CD8-positive, alpha-beta memory T cell (primary cell): ENCODE results near the gene RILP. TPM values are rescaled to one million over a fixed set of nuclear protein-coding genes. Genes with fewer than 3 reads are reported as not detected.
A peak's percentile ranks its signal among the peaks of the same experiment; 100 is the strongest.
"Not testable (repeated sequence)": the region's sequence is repeated elsewhere in the genome, so short reads cannot be mapped to it uniquely, and the experiment has no call there.

Source experiments
- CTCF ChIA-PET: fragments of 350-600 bp; sonication (Branson Sonifier 250); formaldehyde crosslinking; loops from one replicate; lab custom pipeline; 2021; ENCODE audit warnings: antibody characterized with exemption; lab: Charles Lee
- POLR2A ChIA-PET: fragments of 350-600 bp; sonication (Branson Sonifier 250); formaldehyde crosslinking; loops from one replicate; lab custom pipeline; 2021; ENCODE audit warnings: antibody characterized with exemption; lab: Charles Lee
- DNase-seq, 5 donors: peaks; one replicate each; pipeline versions ENCODE4 v3.0.0 to v3.0.0-alpha.2; 2020 to 2022; ENCODE audit warnings: mixed read lengths in 1 of 5
- H3K27ac ChIP-seq: one replicate; pipeline ENCODE4 v1.7.0; 2013; ENCODE audit warnings: low read depth, mild to moderate bottlenecking, low read length, moderate library complexity
- H3K27me3 ChIP-seq: 2 replicates; pipeline ENCODE4 v1.7.0; 2013; ENCODE audit warnings: low read length, mild to moderate bottlenecking; ENCODE audit not compliant: insufficient read depth, poor library complexity, severe bottlenecking
- H3K36me3 ChIP-seq: 2 replicates; pipeline ENCODE4 v1.7.0; 2013; ENCODE audit warnings: mild to moderate bottlenecking, low read length, moderate library complexity; ENCODE audit not compliant: insufficient read depth
- H3K4me1 ChIP-seq: 2 replicates; pipeline ENCODE4 v1.7.0; 2013; ENCODE audit warnings: mild to moderate bottlenecking, low read length, moderate library complexity; ENCODE audit not compliant: insufficient read depth
- H3K4me3 ChIP-seq: 2 replicates; pipeline ENCODE4 v1.7.0; 2013; ENCODE audit warnings: mild to moderate bottlenecking, low read length
- H3K9me3 ChIP-seq: 2 replicates; pipeline ENCODE4 v1.7.0; 2013; ENCODE audit warnings: mild to moderate bottlenecking, low read length
- H3K27ac Mint-ChIP-seq, 8 donors: one replicate each; pipeline ENCODE4 v1.8.0; 2020 to 2021; ENCODE audit warnings: mixed read lengths in 8 of 8, mild to moderate bottlenecking in 6 of 8, inconsistent platforms in 3 of 8, moderate library complexity in 3 of 8
- H3K27me3 Mint-ChIP-seq, 2 donors: one replicate each; pipeline ENCODE4 v1.8.0; 2020 to 2021; ENCODE audit warnings: mixed read lengths in 2 of 2, mild to moderate bottlenecking in 1 of 2, moderate library complexity in 1 of 2
- H3K36me3 Mint-ChIP-seq, 3 donors: one replicate each; pipeline ENCODE4 v1.8.0; 2020 to 2021; ENCODE audit warnings: mixed read lengths in 3 of 3, inconsistent platforms in 1 of 3, mild to moderate bottlenecking in 1 of 3
- H3K4me1 Mint-ChIP-seq, 3 donors: one replicate each; pipeline ENCODE4 v1.8.0; 2020 to 2021; ENCODE audit warnings: mixed read lengths in 3 of 3, inconsistent platforms in 1 of 3, mild to moderate bottlenecking in 1 of 3
- H3K4me3 Mint-ChIP-seq, 7 donors: one replicate each; pipeline ENCODE4 v1.8.0; 2020 to 2021; ENCODE audit warnings: mixed read lengths in 7 of 7, mild to moderate bottlenecking in 6 of 7, moderate library complexity in 4 of 7, inconsistent platforms in 2 of 7
- H3K9me3 Mint-ChIP-seq, 5 donors: one replicate each; pipeline ENCODE4 v1.8.0; 2020 to 2022; ENCODE audit warnings: mixed read lengths in 5 of 5, mild to moderate bottlenecking in 3 of 5, moderate library complexity in 2 of 5, inconsistent platforms in 1 of 5
- polyA plus RNA-seq: library from polyadenylated mRNA; unstranded; fragments of 300-500 nt; fragmentation: Illumina TruSeq; gene quantifications from one replicate; pipeline ENCODE4 v1.2.3, GENCODE V29; 2021
- total RNA-seq, 2 experiments: library from RNA; stranded (reverse); gene quantifications; one replicate each; pipeline ENCODE4 v1.2.3, GENCODE V29; 2021

The RILP gene
- total and polyA plus RNA-seq, 3 experiments from 2014 or later = 2.1 to 3.7 (median 3.0) TPM

- H3K9me3 Mint-ChIP-seq = no peaks in the 10 kb centered on the region
- CTCF ChIA-PET = interaction anchor here (0.9 to 1.9 kb wide), 4 partner anchors 11 to 55 kb away, joined by 3 to 6 read pairs (median 4); partner anchors contain the start of genes RILP and SLC43A2
- Histone ChIP-seq H3K27ac (peak within 1 kb of the TSS; percentile 94), H3K27me3 (no peaks in the 10 kb centered on the region), H3K9me3 (no peaks in the 10 kb centered on the region), H3K4me1 (peaks cover 24% of the 10 kb centered on the region), H3K36me3 (peaks cover 31% of the 10 kb centered on the region), H3K4me3 (peak within 1 kb of the TSS; percentile 80)
- peak within 1 kb of the TSS; percentile 85 to 100 (median 99) for H3K27ac Mint-ChIP-seq
- POLR2A ChIA-PET = interaction anchor here (0.5 to 2.1 kb wide), 11 partner anchors 9 to 196 kb away, joined by 3 to 26 read pairs (median 3); partner anchors contain the start of genes RILP and WDR81
- H3K36me3 Mint-ChIP-seq = peaks cover 15 to 47% (median 22%) of the 10 kb centered on the region in 3 donors
- DNase-seq = peak; percentile 97 to 99 (median 97)
- H3K4me3 Mint-ChIP-seq = peak within 1 kb of the TSS; percentile 91 to 100 (median 99)
- no peaks in the 10 kb centered on the region for H3K27me3 Mint-ChIP-seq
- peaks cover 38 to 53% (median 47%) of the 10 kb centered on the region in 3 donors for H3K4me1 Mint-ChIP-seq
Observed at GRCh38 chr17:1684378-1685189, 34.9 kb upstream of the RILP start, which contains the start of gene PRPF8. Gene PRPF8, minus strand, starts transcription at chr17:1684867. Its CDS starts 296 bp downstream, at chr17:1684571.

GRCh38 chr17:1683459-1683858 is 33.8 kb upstream of the RILP start:
- Mint-ChIP-seq H3K4me3 (peak overlapping the region; percentile 91 to 100 (median 99)), H3K4me1 (peaks cover 39 to 54% (median 47%) of the 10 kb centered on the region in 3 donors), H3K27me3 (no peaks in the 10 kb centered on the region), H3K9me3 (no peaks in the 10 kb centered on the region), H3K36me3 (peaks cover 19 to 58% (median 29%) of the 10 kb centered on the region in 3 donors), H3K27ac (peak overlapping the region; percentile 85 to 100 (median 99))
- H3K27ac ChIP-seq = peak overlapping the region; percentile 94
- ChIA-PET POLR2A (interaction anchor here (0.7 to 2.1 kb wide), 7 partner anchors 11 to 146 kb away, joined by 3 to 26 read pairs (median 3); partner anchors contain the start of gene WDR81), CTCF (interaction anchor here (0.9 to 1.6 kb wide), 2 partner anchors 9 to 14 kb away, joined by 3 to 4 read pairs; no protein-coding TSS in a partner anchor)
- no peaks in the 10 kb centered on the region for H3K9me3 ChIP-seq
- H3K4me1 ChIP-seq = peaks cover 24% of the 10 kb centered on the region
- DNase-seq = no peak
- peak overlapping the region; percentile 80 for H3K4me3 ChIP-seq
- no peaks in the 10 kb centered on the region for H3K27me3 ChIP-seq
- H3K36me3 ChIP-seq = peaks cover 42% of the 10 kb centered on the region

GRCh38 chr17:1676401-1676800 is 26.7 kb upstream of the RILP start:
- H3K4me3 ChIP-seq = no peak overlapping the region
- no peak overlapping the region for H3K4me3 Mint-ChIP-seq
- H3K9me3 ChIP-seq = no peaks in the 10 kb centered on the region
- ChIA-PET POLR2A (no interaction called here), CTCF (no interaction called here)
- H3K27ac Mint-ChIP-seq = peak overlapping the region in 1 of 8 donors; percentile 64
- peaks cover 31 to 96% (median 36%) of the 10 kb centered on the region in 3 donors for H3K36me3 Mint-ChIP-seq
- no peaks in the 10 kb centered on the region for H3K27me3 Mint-ChIP-seq
- peaks cover 88% of the 10 kb centered on the region for H3K36me3 ChIP-seq
- no peaks in the 10 kb centered on the region for H3K27me3 ChIP-seq
- H3K4me1 Mint-ChIP-seq = peaks cover 19 to 33% (median 27%) of the 10 kb centered on the region in 3 donors
- no peaks in the 10 kb centered on the region for H3K4me1 ChIP-seq
- DNase-seq = no peak
- H3K27ac ChIP-seq = no peak overlapping the region
- H3K9me3 Mint-ChIP-seq = no peaks in the 10 kb centered on the region

- H3K9me3 ChIP-seq = no peaks in the 10 kb centered on the region
- H3K27me3 Mint-ChIP-seq = no peaks in the 10 kb centered on the region
- H3K27ac Mint-ChIP-seq = peak overlapping the region in 6 of 8 donors; percentile 6 to 90 (median 48)
- H3K27me3 ChIP-seq = no peaks in the 10 kb centered on the region
- DNase-seq = peak in 3 of 5 donors; percentile 9 to 19 (median 10)
- ChIA-PET POLR2A (no interaction called here), CTCF (interaction anchor here (1.3 kb wide), 1 partner anchor 43 kb away, joined by 3 read pairs; no protein-coding TSS in a partner anchor)
- peaks cover 23 to 92% (median 31%) of the 10 kb centered on the region in 3 donors for H3K36me3 Mint-ChIP-seq
- peaks cover 5% of the 10 kb centered on the region for H3K4me1 ChIP-seq
- no peak overlapping the region for H3K4me3 Mint-ChIP-seq
- H3K9me3 Mint-ChIP-seq = no peaks in the 10 kb centered on the region
- H3K36me3 ChIP-seq = peaks cover 75% of the 10 kb centered on the region
- H3K27ac ChIP-seq = no peak overlapping the region
- H3K4me3 ChIP-seq = no peak overlapping the region
- peaks cover 21 to 41% (median 34%) of the 10 kb centered on the region in 3 donors for H3K4me1 Mint-ChIP-seq
Observed at GRCh38 chr17:1673041-1673785, 23.5 kb upstream of the RILP start.

- H3K27me3 ChIP-seq, H3K27me3 Mint-ChIP-seq, H3K4me3 Mint-ChIP-seq, H3K9me3 ChIP-seq, H3K4me1 ChIP-seq, H3K27ac ChIP-seq, H3K9me3 Mint-ChIP-seq, H3K27ac Mint-ChIP-seq, DNase-seq, H3K4me3 ChIP-seq: not testable (repeated sequence)
- Mint-ChIP-seq H3K36me3 (peaks cover 15 to 82% (median 23%) of the 10 kb centered on the region in 3 donors), H3K4me1 (peaks cover 7 to 16% (median 9%) of the 10 kb centered on the region in 3 donors)
- CTCF ChIA-PET = interaction anchor here (5.4 kb wide), 1 partner anchor 15 kb away, joined by 15 read pairs; the partner anchor contains the start of gene RILP
- POLR2A ChIA-PET = interaction anchor here (1.2 kb wide), 1 partner anchor 12 kb away, joined by 7 read pairs; no protein-coding TSS in a partner anchor
- H3K36me3 ChIP-seq = peaks cover 42% of the 10 kb centered on the region
Observed at GRCh38 chr17:1663934-1664333, 14.3 kb upstream of the RILP start.

- Mint-ChIP-seq H3K36me3 (peaks cover 29 to 87% (median 30%) of the 10 kb centered on the region in 3 donors), H3K27ac (peak overlapping the region in 1 of 8 donors; percentile 71), H3K4me3 (no peak overlapping the region), H3K4me1 (peaks cover 2 to 9% (median 3%) of the 10 kb centered on the region in 3 donors), H3K27me3 (no peaks in the 10 kb centered on the region), H3K9me3 (no peaks in the 10 kb centered on the region)
- Histone ChIP-seq H3K4me1 (no peaks in the 10 kb centered on the region), H3K27me3 (no peaks in the 10 kb centered on the region), H3K4me3 (no peak overlapping the region), H3K9me3 (no peaks in the 10 kb centered on the region), H3K36me3 (peaks cover 63% of the 10 kb centered on the region), H3K27ac (no peak overlapping the region)
- no peak for DNase-seq
- ChIA-PET CTCF (interaction anchor here (1.3 to 5.4 kb wide), 2 partner anchors 12 to 53 kb away, joined by 3 to 15 read pairs; partner anchors contain the start of gene RILP), POLR2A (no interaction called here)
Observed at GRCh38 chr17:1661045-1661444, 11.4 kb upstream of the RILP start.

- Mint-ChIP-seq H3K27ac (peak overlapping the region in 1 of 8 donors; percentile 86), H3K36me3 (peaks cover 38 to 88% (median 44%) of the 10 kb centered on the region in 3 donors), H3K27me3 (no peaks in the 10 kb centered on the region), H3K4me1 (peaks cover 0 to 9% (median 2%) of the 10 kb centered on the region in 3 donors), H3K4me3 (no peak overlapping the region), H3K9me3 (no peaks in the 10 kb centered on the region)
- Histone ChIP-seq H3K4me3 (no peak overlapping the region), H3K27ac (no peak overlapping the region), H3K36me3 (peaks cover 89% of the 10 kb centered on the region), H3K27me3 (no peaks in the 10 kb centered on the region), H3K4me1 (no peaks in the 10 kb centered on the region), H3K9me3 (no peaks in the 10 kb centered on the region)
- CTCF ChIA-PET = interaction anchor here (1.3 to 2.2 kb wide), 2 partner anchors 10 to 63 kb away, joined by 3 to 8 read pairs; partner anchors contain the start of gene RILP
- POLR2A ChIA-PET = no interaction called here
- no peak for DNase-seq
Observed at GRCh38 chr17:1658100-1658499, 8.4 kb upstream of the RILP start.
